Caco-2 (cell line): ENCODE data around the gene TIMMDC1. TPM values are rescaled to one million over a fixed set of nuclear protein-coding genes. Genes with fewer than 3 reads are reported as not detected.
A peak's percentile ranks its signal among the peaks of the same experiment; 100 is the strongest.

ENCODE experiments used
- BruUV-seq: library from RNA; stranded (reverse); fragments of 400-500 nt; replicated peaks from 2 replicates; lab custom pipeline; 2021; lab: Mats Ljungman, UMichigan
- CTCF ChIA-PET: fragments of 300-600 bp; sonication (Branson Sonifier 250); formaldehyde crosslinking; loops from one replicate; lab custom pipeline; 2022; ENCODE audit warnings: antibody characterized with exemption; lab: Charles Lee
- POLR2A ChIA-PET: fragments of 300-600 bp; sonication (Branson Sonifier 250); formaldehyde crosslinking; loops from one replicate; lab custom pipeline; 2022; ENCODE audit warnings: antibody characterized with exemption; lab: Charles Lee
- DNase-seq, 2 experiments: peaks; one replicate each; pipeline versions ENCODE4 v3.0.0 to v3.0.0-alpha.2; 2020 to 2022
- H3K27me3 ChIP-seq: replicated peaks from 2 replicates; pipeline ENCODE4 v1.6.0; 2011; ENCODE audit warnings: low read length; ENCODE audit not compliant: control insufficient read depth, insufficient read depth
- H3K36me3 ChIP-seq: 2 replicates; pipeline ENCODE4 v1.5.1; 2011; ENCODE audit warnings: low read length; ENCODE audit not compliant: control insufficient read depth, insufficient read depth
- H3K4me1 ChIP-seq: fragments of 250-450 bp; sonication (Bioruptor Pico); 2 replicates; pipeline ENCODE4 v1.5.1; 2020; ENCODE audit warnings: mild to moderate bottlenecking
- H3K4me3 ChIP-seq: 2 replicates; pipeline ENCODE4 v1.5.1; 2011; ENCODE audit warnings: low read depth, mild to moderate bottlenecking, control low read depth, low read length
- H3K9me3 ChIP-seq: fragments of 250-450 bp; sonication (Bioruptor Pico); 2 replicates; pipeline ENCODE4 v1.5.1; 2020; ENCODE audit warnings: mild to moderate bottlenecking, moderate library complexity
- H3K27ac Mint-ChIP-seq: one replicate; pipeline ENCODE4 v1.8.0; 2022; ENCODE audit warnings: mixed read lengths; ENCODE audit not compliant: unreplicated experiment
- H3K27me3 Mint-ChIP-seq: one replicate; pipeline ENCODE4 v1.8.0; 2022; ENCODE audit warnings: mixed read lengths; ENCODE audit not compliant: insufficient read depth, unreplicated experiment
- H3K36me3 Mint-ChIP-seq: one replicate; pipeline ENCODE4 v1.8.0; 2022; ENCODE audit warnings: mild to moderate bottlenecking, mixed read lengths; ENCODE audit not compliant: insufficient read depth, unreplicated experiment
- H3K4me1 Mint-ChIP-seq: one replicate; pipeline ENCODE4 v1.8.0; 2022; ENCODE audit warnings: low read depth, mixed read lengths; ENCODE audit not compliant: unreplicated experiment
- H3K4me3 Mint-ChIP-seq: one replicate; pipeline ENCODE4 v1.8.0; 2022; ENCODE audit warnings: mild to moderate bottlenecking, moderate library complexity, mixed read lengths; ENCODE audit not compliant: unreplicated experiment
- H3K9me3 Mint-ChIP-seq: one replicate; pipeline ENCODE4 v1.8.0; 2022; ENCODE audit warnings: mixed read lengths; ENCODE audit not compliant: unreplicated experiment
- intact Hi-C: fragments of 100-400 bp; cut with micrococcal nuclease; formaldehyde crosslinking; loops from one replicate; pipeline ENCODE4 v1.10.0; 2022; ENCODE audit not compliant: unreplicated experiment
- total RNA-seq: library from RNA; stranded (reverse); gene quantifications from 2 replicates; pipeline ENCODE4 v1.2.3, GENCODE V29; 2022
- TF ChIP-seq, protein P1 (sequence below), 2 experiments: fragments of 200-600 bp in 1 of 2; IDR thresholded peaks; 1 replicate in 1 of 2; 2 replicates in 1 of 2; pipeline versions ENCODE4 v1.5.1 to v1.8.0; 2011 to 2022; ENCODE audit warnings: antibody characterized with exemption in 1 of 2, control low read depth in 1 of 2, inconsistent platforms in 1 of 2, low read depth in 1 of 2, low read length in 1 of 2, mild to moderate bottlenecking in 1 of 2, moderate library complexity in 1 of 2; ENCODE audit not compliant: insufficient read depth in 1 of 2, severe bottlenecking in 1 of 2, unreplicated experiment in 1 of 2

TIMMDC1 gene
- total RNA-seq, 1 experiment from 2014 or later = 66.7 TPM

DNA sequence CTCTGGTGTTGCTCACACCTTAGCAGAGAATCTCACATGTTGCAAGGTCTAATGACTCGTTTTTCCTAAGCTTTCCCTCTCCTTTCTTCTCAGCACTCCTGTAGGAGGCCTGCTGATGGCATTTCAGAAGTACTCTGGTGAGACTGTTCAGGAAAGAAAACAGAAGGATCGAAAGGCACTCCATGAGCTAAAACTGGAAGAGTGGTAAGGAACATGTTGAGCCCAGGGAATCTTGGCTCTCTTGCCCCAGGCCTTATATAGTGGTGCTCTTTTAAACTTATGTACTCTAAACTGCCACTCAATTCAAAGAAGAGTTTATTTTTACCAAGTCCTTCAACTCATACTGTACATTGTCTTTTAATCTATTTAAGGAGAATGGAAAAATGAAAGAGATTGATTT lies 18.8 kb downstream of the TIMMDC1 start:
- ChIA-PET CTCF (interaction anchor here (0.7 kb wide), 1 partner anchor 333 kb away, joined by 7 read pairs; no protein-coding TSS in a partner anchor), POLR2A (no interaction called here)
- peaks cover 32% of the 10 kb centered on the region for H3K36me3 Mint-ChIP-seq
- H3K9me3 Mint-ChIP-seq = no peaks in the 10 kb centered on the region
- H3K4me3 Mint-ChIP-seq = no peak overlapping the region
- no peaks in the 10 kb centered on the region for H3K4me1 ChIP-seq
- no peaks in the 10 kb centered on the region for H3K4me1 Mint-ChIP-seq
- BruUV-seq = no TSS peak
- H3K4me3 ChIP-seq = no peak overlapping the region
- no peaks in the 10 kb centered on the region for H3K27me3 Mint-ChIP-seq
- TF ChIP-seq, protein P1, sequence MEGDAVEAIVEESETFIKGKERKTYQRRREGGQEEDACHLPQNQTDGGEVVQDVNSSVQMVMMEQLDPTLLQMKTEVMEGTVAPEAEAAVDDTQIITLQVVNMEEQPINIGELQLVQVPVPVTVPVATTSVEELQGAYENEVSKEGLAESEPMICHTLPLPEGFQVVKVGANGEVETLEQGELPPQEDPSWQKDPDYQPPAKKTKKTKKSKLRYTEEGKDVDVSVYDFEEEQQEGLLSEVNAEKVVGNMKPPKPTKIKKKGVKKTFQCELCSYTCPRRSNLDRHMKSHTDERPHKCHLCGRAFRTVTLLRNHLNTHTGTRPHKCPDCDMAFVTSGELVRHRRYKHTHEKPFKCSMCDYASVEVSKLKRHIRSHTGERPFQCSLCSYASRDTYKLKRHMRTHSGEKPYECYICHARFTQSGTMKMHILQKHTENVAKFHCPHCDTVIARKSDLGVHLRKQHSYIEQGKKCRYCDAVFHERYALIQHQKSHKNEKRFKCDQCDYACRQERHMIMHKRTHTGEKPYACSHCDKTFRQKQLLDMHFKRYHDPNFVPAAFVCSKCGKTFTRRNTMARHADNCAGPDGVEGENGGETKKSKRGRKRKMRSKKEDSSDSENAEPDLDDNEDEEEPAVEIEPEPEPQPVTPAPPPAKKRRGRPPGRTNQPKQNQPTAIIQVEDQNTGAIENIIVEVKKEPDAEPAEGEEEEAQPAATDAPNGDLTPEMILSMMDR (IDR thresholded peaks at IDR 0.05; ENCODE audit: insufficient read depth in 1 of 2, low read depth in 1 of 2, low read length in 1 of 2, severe bottlenecking in 1 of 2, unreplicated experiment in 1 of 2) = no peak
- no peaks in the 10 kb centered on the region for H3K36me3 ChIP-seq
- no peaks in the 10 kb centered on the region for H3K9me3 ChIP-seq
- intact Hi-C loops = no loop called here
- DNase-seq = no peak
- H3K27me3 ChIP-seq = no peaks in the 10 kb centered on the region
- no peak overlapping the region for H3K27ac Mint-ChIP-seq

DNA sequence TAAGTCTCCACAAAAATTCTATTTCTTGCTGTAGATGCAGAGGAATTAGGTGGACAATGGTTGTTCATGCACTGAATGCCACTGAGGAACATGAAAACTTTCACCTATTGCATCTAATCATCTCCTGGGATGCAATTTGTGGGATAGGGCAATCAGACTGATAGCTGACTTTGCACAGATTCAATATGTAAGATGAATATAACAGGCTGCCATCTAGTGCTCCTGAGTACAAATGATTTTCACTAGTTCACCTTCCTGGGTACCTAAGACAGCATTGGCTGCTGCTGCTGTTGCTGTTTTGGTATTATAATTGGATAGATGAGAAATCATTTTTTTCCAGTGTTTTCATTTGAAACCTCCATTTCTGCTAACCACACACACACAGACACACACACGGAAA lies 19.7 kb downstream of the TIMMDC1 start:
- H3K4me3 Mint-ChIP-seq = no peak overlapping the region
- DNase-seq = no peak
- no peak overlapping the region for H3K4me3 ChIP-seq
- H3K27me3 ChIP-seq = no peaks in the 10 kb centered on the region
- CTCF ChIA-PET = interaction anchor here (0.8 kb wide), 1 partner anchor 164 kb away, joined by 3 read pairs; no protein-coding TSS in a partner anchor
- H3K9me3 Mint-ChIP-seq = no peaks in the 10 kb centered on the region
- POLR2A ChIA-PET = no interaction called here
- BruUV-seq = no TSS peak
- peaks cover 29% of the 10 kb centered on the region for H3K36me3 Mint-ChIP-seq
- no peaks in the 10 kb centered on the region for H3K4me1 ChIP-seq
- no peak overlapping the region for H3K27ac Mint-ChIP-seq
- H3K36me3 ChIP-seq = no peaks in the 10 kb centered on the region
- TF ChIP-seq, protein P1 (IDR thresholded peaks at IDR 0.05; ENCODE audit: insufficient read depth in 1 of 2, low read depth in 1 of 2, low read length in 1 of 2, severe bottlenecking in 1 of 2, unreplicated experiment in 1 of 2) = no peak
- no peaks in the 10 kb centered on the region for H3K9me3 ChIP-seq
- no peaks in the 10 kb centered on the region for H3K27me3 Mint-ChIP-seq
- intact Hi-C loops = no loop called here
- no peaks in the 10 kb centered on the region for H3K4me1 Mint-ChIP-seq

DNA sequence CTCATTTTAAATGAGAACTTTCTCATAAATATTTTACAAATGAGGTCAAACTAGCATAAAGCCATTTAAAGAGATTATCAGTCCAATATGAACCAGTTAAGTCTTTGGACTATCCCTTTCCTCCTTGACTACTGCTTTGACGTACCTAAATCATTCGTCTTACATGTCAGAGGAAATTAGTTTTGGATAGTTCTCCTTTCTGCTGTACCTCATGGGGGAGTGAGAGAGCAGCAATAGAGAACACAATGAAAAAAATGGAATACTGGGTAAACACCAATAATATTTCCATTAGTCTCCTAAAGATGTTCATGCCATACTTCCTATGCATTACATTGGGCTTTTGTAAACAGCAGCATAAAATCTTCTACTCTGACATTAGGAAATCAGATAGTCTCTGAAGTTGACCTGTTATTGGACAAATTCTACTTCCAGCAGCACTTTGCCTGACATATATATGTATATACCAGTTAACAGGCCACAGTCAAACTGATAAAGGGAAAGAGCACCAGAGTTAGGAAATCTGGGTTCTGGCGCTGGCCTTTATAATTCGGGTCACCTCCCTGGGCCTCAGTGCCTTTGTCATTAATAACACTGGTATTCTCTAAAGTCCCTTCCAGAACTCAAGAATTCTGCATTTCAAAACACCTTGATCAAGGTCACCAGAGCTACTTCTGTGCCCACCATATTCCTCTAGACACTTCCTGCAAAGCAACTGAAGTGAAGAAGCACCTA lies 26.8 kb downstream of the TIMMDC1 start:
- DNase-seq = no peak
- Histone ChIP-seq H3K4me3 (no peak overlapping the region), H3K9me3 (no peaks in the 10 kb centered on the region), H3K36me3 (no peaks in the 10 kb centered on the region), H3K4me1 (no peaks in the 10 kb centered on the region), H3K27me3 (no peaks in the 10 kb centered on the region)
- intact Hi-C loops = loop anchor here (1.0 kb wide), 1 partner anchor 156 kb away; no protein-coding TSS in a partner anchor
- H3K36me3 Mint-ChIP-seq = peaks cover 7% of the 10 kb centered on the region
- BruUV-seq = no TSS peak
- H3K27ac Mint-ChIP-seq = no peak overlapping the region
- no peak overlapping the region for H3K4me3 Mint-ChIP-seq
- H3K4me1 Mint-ChIP-seq = no peaks in the 10 kb centered on the region
- no peaks in the 10 kb centered on the region for H3K9me3 Mint-ChIP-seq
- ChIA-PET CTCF (no interaction called here), POLR2A (interaction anchor here (0.5 to 0.6 kb wide), 2 partner anchors 230 to 571 kb away, joined by 3 to 4 read pairs; no protein-coding TSS in a partner anchor)
- H3K27me3 Mint-ChIP-seq = no peaks in the 10 kb centered on the region
- TF ChIP-seq, protein P1 (IDR thresholded peaks at IDR 0.05; ENCODE audit: insufficient read depth in 1 of 2, low read depth in 1 of 2, low read length in 1 of 2, severe bottlenecking in 1 of 2, unreplicated experiment in 1 of 2) = peak in 1 of 2 experiments; percentile 26
